ENCODE data around the gene MRPS18A.

GRCh38 chr6:43698584-43699349 lies 11.2 kb upstream of the MRPS18A start:
- no peak for TF ChIP-seq CTCF (IDR thresholded peaks at IDR 0.05)
- no peak for TF ChIP-seq POLR2A (IDR thresholded peaks at IDR 0.05)

Measured in testis (tissue), 2 donors.